GM19463 (cell line): ENCODE measurements around the gene SYNE1.

ENCODE experiments used
- ATAC-seq: cut with Tn5 transposase; IDR thresholded peaks from one replicate; pipeline ENCODE4 v1.9.1; 2021; ENCODE audit warnings: mild to moderate bottlenecking, moderate library complexity; ENCODE audit not compliant: unreplicated experiment

Gene SYNE1

DNA sequence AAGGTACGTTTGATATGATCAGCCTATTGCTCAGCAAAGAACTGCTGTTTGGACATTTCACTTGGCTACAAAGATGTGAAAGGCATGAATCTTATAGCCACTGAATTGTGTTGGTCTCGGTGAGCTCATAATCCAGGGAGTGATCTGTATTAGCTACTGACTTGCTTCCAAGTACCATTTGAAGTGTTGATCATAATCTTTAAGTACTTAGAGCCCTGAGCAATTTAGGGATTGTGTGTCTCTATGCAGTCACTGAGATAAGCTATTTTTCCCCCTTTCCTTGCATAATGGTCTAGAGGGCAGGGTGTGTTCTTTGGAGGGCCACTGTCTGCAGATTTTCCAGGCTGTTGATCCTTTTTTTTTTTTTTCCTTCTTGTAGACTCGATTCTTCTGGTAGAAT, 436.0 kb downstream of the SYNE1 start:
- ATAC-seq, result no peak

DNA sequence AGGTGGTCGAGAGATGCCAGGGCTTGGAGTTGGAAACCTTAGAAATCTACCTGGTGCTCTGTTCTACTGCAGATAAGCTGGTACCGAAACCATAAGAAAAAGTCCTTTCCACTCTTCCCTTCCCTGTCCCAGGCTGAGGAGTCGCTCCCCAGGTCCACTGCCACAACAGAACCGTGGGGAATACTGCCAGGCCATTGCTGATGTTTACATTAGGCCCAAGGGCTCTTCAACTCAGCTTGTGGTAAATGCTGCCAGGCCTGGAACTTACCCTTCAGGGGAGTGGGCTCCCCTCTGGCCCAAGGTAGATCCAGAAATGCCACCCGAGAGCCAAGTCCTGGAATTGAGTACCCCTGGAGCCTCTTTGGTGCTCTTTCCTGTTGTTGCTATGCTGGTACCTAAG, 441.3 kb downstream of the SYNE1 start:
- no peak for ATAC-seq

DNA sequence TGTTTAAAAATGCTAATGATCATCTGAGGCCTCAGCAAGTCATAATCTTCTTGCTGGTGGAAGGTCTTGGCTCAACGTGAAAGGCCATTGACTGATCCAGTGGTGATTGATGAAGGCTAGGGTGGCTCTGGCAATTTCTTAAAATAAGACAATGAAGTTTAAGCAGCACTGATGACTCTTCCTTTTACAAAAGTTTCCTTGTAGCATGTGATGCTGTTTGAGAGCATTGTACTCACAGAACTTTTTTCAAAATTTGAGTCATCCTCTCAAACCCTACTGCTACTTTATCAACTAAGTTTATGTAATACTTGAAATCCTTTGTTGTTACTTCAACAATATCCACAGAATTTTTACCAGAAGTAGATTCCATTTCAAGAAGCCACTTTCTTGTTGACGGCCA, 447.4 kb downstream of the SYNE1 start:
- ATAC-seq, result no peak

DNA sequence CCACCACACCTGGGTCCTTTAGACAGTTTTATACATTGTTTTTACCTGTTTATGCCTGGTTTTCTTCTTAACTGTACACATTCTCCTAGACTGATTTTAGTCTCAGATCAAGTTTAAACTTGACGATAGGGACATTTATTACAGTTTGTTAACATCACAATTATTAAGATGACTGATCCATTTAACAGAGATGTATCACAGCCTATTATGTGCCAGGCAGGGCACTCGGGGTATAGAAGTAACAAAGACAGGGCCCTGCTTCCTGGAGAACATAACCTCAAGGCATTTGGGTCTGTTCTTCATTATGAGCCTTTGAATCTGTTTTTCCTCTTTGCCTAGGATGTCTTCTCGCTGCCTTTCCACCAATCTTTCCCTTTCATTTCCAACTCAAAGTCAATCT, 449.2 kb downstream of the SYNE1 start:
- ATAC-seq, result no peak

GRCh38 chr6:152186840-152187239, 450.3 kb downstream of the SYNE1 start:
- ATAC-seq, result no peak

GRCh38 chr6:152184917-152185574, 452.1 kb downstream of the SYNE1 start:
- ATAC-seq, result peak; percentile 68

DNA sequence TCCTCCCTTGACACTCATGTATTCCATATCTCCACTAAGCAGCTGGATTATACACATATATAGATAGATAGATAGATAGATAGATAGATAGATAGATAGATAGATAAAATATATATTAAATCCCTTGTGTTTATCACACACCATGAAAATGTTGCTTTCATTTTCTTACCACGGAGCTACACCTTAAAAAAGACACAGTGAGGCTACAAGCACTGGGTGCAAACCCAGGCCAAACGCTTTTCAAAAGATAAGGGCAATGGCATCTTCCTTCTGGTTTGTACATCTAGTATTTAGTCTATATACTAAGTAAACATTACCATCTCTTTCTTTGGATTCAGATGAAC, 452.6 kb downstream of the SYNE1 start:
- peak; percentile 17 for ATAC-seq

DNA sequence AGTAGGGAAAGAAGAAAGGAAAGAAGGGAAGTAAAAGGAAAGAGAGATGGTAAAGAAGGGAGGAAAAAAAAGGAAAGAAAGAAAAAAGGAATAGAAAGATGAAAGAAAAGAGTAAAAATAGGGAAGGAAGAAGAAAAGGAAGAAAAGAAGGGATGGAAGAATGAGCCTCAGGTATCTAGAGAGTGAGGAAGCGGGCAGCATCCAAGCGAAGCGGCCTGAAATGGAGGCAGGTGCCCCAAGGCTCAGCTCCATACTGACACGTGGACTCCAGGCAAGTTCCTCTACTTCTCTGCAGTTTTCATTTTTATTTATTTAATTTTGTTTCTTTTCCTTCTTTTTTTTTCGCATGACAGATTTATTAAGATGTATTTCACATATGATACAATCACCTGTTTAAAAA, 456.6 kb downstream of the SYNE1 start:
- no peak for ATAC-seq

- ATAC-seq, result no peak
Observed at GRCh38 chr6:152176268-152176667, 460.9 kb downstream of the SYNE1 start.

GRCh38 chr6:152173957-152174356, 463.2 kb downstream of the SYNE1 start:
- no peak for ATAC-seq

- ATAC-seq, result no peak
Observed at GRCh38 chr6:152173321-152173720, 463.8 kb downstream of the SYNE1 start.

- peak; percentile 97 for ATAC-seq
Observed at GRCh38 chr6:152170702-152171667, 466.2 kb downstream of the SYNE1 start.

DNA sequence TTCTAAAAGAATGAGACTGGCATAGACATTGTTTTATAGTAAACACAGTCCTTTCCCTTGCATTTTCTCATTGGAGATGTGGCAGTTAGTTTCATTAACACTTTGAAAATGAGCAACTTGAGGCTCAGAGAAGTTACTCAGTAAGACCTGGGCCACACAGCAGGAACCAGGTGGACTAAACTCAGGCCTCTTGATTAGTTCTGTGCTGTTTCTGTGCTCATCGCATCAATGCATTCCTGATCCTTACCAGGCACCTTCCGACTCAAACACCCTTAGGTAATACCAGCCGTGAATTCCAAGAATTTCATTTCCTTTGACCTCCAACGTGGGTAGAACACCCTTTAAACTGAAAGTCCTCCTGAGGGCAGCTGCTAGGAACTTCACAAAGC, 466.9 kb downstream of the SYNE1 start:
- no peak for ATAC-seq

GRCh38 chr6:152167641-152168603, 469.2 kb downstream of the SYNE1 start:
- ATAC-seq, result no peak

- no peak for ATAC-seq
Observed at GRCh38 chr6:152166897-152167296, 470.3 kb downstream of the SYNE1 start.

- no peak for ATAC-seq
Observed at GRCh38 chr6:152166497-152166896, 470.7 kb downstream of the SYNE1 start.

GRCh38 chr6:152164957-152165356, 472.2 kb downstream of the SYNE1 start:
- no peak for ATAC-seq

DNA sequence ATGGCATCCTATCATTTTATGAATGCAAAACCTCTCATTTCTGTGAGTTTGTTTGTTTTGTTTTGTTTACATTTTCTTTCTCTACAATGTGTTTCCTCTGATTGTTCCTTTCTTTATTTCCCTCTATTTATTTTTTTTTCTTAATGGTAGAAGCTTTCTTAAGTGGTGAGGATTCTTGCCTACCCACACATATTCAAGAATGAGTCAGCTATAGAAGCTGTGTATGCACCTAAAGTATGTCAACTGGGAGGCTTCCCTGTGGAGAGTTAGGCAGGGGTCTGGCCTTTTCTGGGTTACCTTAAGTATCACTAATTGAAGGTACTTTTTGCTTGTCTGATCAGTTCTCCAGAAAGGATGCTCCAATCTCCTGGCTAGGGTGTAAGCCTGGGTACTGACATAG, 475.7 kb downstream of the SYNE1 start:
- peak; percentile 38 for ATAC-seq

DNA sequence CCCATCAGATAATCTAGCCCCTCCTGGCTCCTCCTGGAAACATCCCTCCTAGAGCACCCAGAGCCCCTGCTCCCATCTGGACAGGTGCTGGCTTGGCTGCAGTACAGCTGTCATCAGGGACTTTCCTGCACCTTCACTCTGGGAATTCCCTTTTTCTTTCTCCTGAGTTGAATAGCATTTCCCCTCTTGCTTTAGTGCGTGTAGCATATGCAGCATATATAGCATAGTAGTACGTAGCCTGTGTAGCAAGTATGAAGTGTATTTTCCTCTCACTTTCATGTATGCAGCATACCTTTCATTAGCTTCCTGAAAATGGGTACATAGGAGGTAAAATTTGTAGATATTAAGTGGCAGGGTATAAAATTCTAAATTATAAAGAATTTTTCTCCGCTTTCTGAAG, 476.8 kb downstream of the SYNE1 start:
- peak; percentile 97 for ATAC-seq

DNA sequence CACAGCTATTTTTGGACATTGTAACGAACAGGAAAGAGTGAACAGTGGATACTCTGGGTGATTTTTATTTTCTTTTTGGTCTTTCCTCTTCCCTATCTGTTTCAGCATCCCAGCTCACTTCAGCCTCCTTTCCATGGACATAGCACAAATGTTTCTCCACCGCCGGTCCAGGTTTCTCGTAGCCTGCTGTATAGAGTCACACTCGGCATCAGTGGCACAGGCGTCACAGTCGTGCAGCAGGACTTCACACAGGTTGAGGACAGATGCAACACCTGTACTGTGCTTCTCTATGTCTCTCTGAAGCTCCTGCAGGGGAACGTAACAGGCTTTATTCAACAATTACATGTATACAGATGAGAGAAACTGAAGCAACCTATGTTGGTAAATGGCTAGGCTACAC, 481.4 kb downstream of the SYNE1 start:
- no peak for ATAC-seq
